HEK293T (cell line): ENCODE data around the gene IFI30.

Source experiments
- BHLHE40 ChIP-seq: fragments of 450-650 bp; IDR thresholded peaks from 2 replicates; pipeline ENCODE4 v1.6.1; 2016; ENCODE audit warnings: mild to moderate bottlenecking, moderate library complexity, borderline replicate concordance
- FOXM1 ChIP-seq: fragments of 450-650 bp; IDR thresholded peaks from 2 replicates; pipeline ENCODE4 v1.6.1; 2017; ENCODE audit warnings: mild to moderate bottlenecking, borderline replicate concordance
- HDGF ChIP-seq: fragments of 450-650 bp; IDR thresholded peaks from 2 replicates; pipeline ENCODE4 v1.6.1; 2017; ENCODE audit warnings: antibody characterized with exemption, borderline replicate concordance
- L3MBTL2 ChIP-seq: fragments of 450-650 bp; conservative IDR thresholded peaks from 2 replicates; pipeline ENCODE4 v1.6.1; 2016; ENCODE audit warnings: mild to moderate bottlenecking
- PKNOX1 ChIP-seq: fragments of 450-650 bp; IDR thresholded peaks from 2 replicates; pipeline ENCODE4 v1.6.1; 2016
- SP1 ChIP-seq: fragments of 450-650 bp; IDR thresholded peaks from 2 replicates; pipeline ENCODE4 v1.6.1; 2017
- SUZ12 ChIP-seq: fragments of 450-650 bp; IDR thresholded peaks from 2 replicates; pipeline ENCODE4 v1.6.1; 2016; ENCODE audit warnings: mild to moderate bottlenecking
- TARDBP ChIP-seq: fragments of 450-650 bp; IDR thresholded peaks from 2 replicates; pipeline ENCODE4 v1.6.1; 2016
- ZNF384 ChIP-seq: fragments of 450-650 bp; IDR thresholded peaks from 2 replicates; pipeline ENCODE4 v1.6.1; 2016

- TF ChIP-seq ZNF384 (no peak), TARDBP (no peak), L3MBTL2 (no peak), BHLHE40 (no peak), FOXM1 (no peak), PKNOX1 (no peak), SUZ12 (no peak), HDGF (no peak), SP1 (no peak)
Measured at GRCh38 chr19:18198374-18198773, 24.8 kb downstream of the IFI30 start.
